ENCODE measurements around the gene SVOP. TPM values are rescaled to one million over a fixed set of nuclear protein-coding genes. Genes with fewer than 3 reads are reported as not detected.
"Not testable (repeated sequence)": the region's sequence is repeated elsewhere in the genome, so short reads cannot be mapped to it uniquely, and the experiment has no call there.

The SVOP gene
- total and polyA plus RNA-seq, 2 donors (not counting 1 experiment from before 2014, with no cell fraction given): not detected

DNA sequence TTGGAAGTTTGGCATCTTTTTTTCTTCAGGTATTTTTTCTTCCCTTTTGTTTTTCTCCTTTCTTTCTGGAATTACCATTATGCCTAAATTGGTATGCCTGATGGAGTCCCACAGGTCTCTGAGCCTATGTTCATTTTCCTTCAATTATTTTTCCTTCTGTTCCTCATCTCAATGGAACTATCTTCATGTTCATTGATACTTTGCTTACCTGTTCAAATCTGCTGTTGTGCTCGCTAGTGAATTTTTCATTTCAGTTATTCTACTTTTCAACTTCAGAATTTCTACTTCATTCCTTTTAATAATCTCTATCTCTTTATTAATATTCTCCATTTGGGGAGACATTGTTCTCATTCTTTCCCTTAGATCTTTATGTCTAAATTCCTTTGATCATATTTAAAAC, 16.1 kb upstream of the SVOP start:
- Histone ChIP-seq H3K4me2 (ENCODE audit: extremely low read depth, insufficient read depth, low read length) (no peak overlapping the region), H3K9ac (ENCODE audit: insufficient read depth, low read length) (no peak overlapping the region), H3K36me3 (ENCODE audit: control insufficient read depth, insufficient read depth, low read length) (no peaks in the 10 kb centered on the region), H2AFZ (ENCODE audit: low read length) (no peak overlapping the region), H3K9me3 (ENCODE audit: control insufficient read depth, insufficient read depth, low read depth, low read length) (no peaks in the 10 kb centered on the region), H3K4me3 (replicated peaks in 1 of 4; ENCODE audit: control extremely low read depth in 1 of 4, insufficient read depth in 1 of 4, low read depth in 3 of 4, low read length in 4 of 4) (no peak overlapping the region), H3K4me1 (ENCODE audit: control insufficient read depth, extremely low read depth, insufficient read depth, low read length) (no peaks in the 10 kb centered on the region), H3K27ac (ENCODE audit: insufficient read depth, low read length) (no peak overlapping the region), H3K79me2 (ENCODE audit: control insufficient read depth, insufficient read depth, low read length) (no peaks in the 10 kb centered on the region), H4K20me1 (ENCODE audit: control insufficient read depth, extremely low read depth, insufficient read depth, low read length) (no peaks in the 10 kb centered on the region), H3K27me3 (ENCODE audit: control insufficient read depth, insufficient read depth, low read length) (no peaks in the 10 kb centered on the region)
- DNase-seq (ENCODE audit: low read depth in 2 of 2): no peak
- TF ChIP-seq, protein P1, sequence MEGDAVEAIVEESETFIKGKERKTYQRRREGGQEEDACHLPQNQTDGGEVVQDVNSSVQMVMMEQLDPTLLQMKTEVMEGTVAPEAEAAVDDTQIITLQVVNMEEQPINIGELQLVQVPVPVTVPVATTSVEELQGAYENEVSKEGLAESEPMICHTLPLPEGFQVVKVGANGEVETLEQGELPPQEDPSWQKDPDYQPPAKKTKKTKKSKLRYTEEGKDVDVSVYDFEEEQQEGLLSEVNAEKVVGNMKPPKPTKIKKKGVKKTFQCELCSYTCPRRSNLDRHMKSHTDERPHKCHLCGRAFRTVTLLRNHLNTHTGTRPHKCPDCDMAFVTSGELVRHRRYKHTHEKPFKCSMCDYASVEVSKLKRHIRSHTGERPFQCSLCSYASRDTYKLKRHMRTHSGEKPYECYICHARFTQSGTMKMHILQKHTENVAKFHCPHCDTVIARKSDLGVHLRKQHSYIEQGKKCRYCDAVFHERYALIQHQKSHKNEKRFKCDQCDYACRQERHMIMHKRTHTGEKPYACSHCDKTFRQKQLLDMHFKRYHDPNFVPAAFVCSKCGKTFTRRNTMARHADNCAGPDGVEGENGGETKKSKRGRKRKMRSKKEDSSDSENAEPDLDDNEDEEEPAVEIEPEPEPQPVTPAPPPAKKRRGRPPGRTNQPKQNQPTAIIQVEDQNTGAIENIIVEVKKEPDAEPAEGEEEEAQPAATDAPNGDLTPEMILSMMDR (conservative IDR thresholded peaks at IDR 0.05 in 1 of 2, IDR thresholded peaks at IDR 0.05 in 1 of 2; ENCODE audit: low read depth in 1 of 2, low read length in 2 of 2): no peak
- no peak for TF ChIP-seq EZH2 (IDR thresholded peaks at IDR 0.05; ENCODE audit: low read length, missing control alignments)

DNA sequence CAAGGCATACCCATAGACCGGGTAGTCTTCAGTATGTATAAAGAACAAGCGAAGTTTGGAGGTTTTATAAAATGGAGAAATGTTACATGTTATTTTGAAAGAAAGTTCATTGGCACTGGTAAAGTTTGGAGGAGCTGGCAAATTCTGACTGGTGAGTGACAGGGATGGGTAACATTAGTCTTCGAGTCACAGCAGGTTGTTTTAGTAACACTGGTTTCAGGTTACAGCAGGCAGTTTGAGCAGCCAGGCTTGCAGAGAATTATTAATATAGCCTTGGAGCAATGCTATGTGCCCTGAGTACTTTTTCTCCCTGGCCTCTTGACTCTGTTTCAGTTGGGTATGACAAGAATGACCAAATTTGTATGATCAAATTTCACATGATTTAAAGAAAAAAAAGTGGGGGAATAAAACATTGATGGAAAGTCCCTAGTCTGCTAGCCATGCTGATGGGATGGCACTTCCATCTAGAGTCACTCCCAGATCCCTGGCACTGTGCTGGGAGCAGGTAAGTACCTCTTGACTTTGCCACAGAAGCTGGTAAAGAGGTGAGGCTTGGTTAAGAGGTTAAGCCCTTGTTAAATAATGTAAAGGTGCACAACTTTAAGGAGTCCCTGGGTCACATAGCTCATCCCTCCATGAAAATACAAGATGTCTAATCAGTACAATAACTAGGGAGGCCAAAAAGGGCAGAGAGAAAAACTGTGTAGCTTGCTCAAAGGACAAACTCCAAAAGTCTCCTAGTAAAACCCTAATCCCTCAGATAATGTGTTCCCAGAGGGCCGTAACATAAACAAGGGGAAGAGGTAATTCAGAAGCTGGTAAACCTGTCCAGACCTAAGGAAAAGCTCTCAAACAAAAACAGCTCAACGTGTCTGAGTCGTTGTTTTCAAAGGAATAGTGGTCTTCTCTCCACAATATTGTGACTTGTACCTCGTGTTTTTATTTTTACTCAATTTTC, 12.7 kb upstream of the SVOP start:
- H3K9ac ChIP-seq (ENCODE audit: insufficient read depth, low read length): no peak overlapping the region
- no peak for TF ChIP-seq EZH2 (IDR thresholded peaks at IDR 0.05; ENCODE audit: low read length, missing control alignments)
- TF ChIP-seq, protein P1 (conservative IDR thresholded peaks at IDR 0.05 in 1 of 2, IDR thresholded peaks at IDR 0.05 in 1 of 2; ENCODE audit: low read depth in 1 of 2, low read length in 2 of 2): no peak
- no peaks in the 10 kb centered on the region for H3K79me2 ChIP-seq (ENCODE audit: control insufficient read depth, insufficient read depth, low read length)
- H3K27ac ChIP-seq (ENCODE audit: insufficient read depth, low read length): no peak overlapping the region
- H4K20me1 ChIP-seq (ENCODE audit: control insufficient read depth, extremely low read depth, insufficient read depth, low read length): no peaks in the 10 kb centered on the region
- no peak overlapping the region for H2AFZ ChIP-seq (ENCODE audit: low read length)
- H3K27me3 ChIP-seq (ENCODE audit: control insufficient read depth, insufficient read depth, low read length): no peaks in the 10 kb centered on the region
- H3K4me2 ChIP-seq (ENCODE audit: extremely low read depth, insufficient read depth, low read length): no peak overlapping the region
- no peak overlapping the region for H3K4me3 ChIP-seq (replicated peaks in 1 of 4; ENCODE audit: control extremely low read depth in 1 of 4, insufficient read depth in 1 of 4, low read depth in 3 of 4, low read length in 4 of 4)
- H3K4me1 ChIP-seq (ENCODE audit: control insufficient read depth, extremely low read depth, insufficient read depth, low read length): no peaks in the 10 kb centered on the region
- DNase-seq (ENCODE audit: low read depth in 2 of 2): no peak
- H3K36me3 ChIP-seq (ENCODE audit: control insufficient read depth, insufficient read depth, low read length): no peaks in the 10 kb centered on the region
- no peaks in the 10 kb centered on the region for H3K9me3 ChIP-seq (ENCODE audit: control insufficient read depth, insufficient read depth, low read depth, low read length)

DNA sequence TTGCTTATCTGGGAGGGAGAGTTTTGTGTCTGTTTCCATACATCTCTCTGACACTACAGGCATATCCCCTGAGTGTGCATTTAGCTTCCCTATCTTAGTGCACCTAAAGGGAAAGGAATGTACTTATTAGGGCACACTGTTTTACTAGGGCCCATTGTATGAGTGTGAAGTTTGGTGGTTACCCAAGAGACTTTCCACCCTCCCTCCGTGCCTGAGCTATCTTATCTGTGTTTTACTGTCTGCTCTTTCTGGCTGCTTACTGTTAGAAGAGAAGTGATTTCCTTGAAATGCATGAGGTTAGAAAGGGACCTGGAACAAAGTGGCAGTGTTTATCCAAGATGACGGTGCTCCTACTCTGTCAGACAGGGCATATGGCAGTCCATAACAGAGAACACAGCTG, 8.5 kb upstream of the SVOP start:
- Histone ChIP-seq H4K20me1 (ENCODE audit: control insufficient read depth, extremely low read depth, insufficient read depth, low read length) (no peaks in the 10 kb centered on the region), H3K27ac (ENCODE audit: insufficient read depth, low read length) (no peak overlapping the region), H3K9me3 (ENCODE audit: control insufficient read depth, insufficient read depth, low read depth, low read length) (no peaks in the 10 kb centered on the region), H3K36me3 (ENCODE audit: control insufficient read depth, insufficient read depth, low read length) (no peaks in the 10 kb centered on the region), H3K4me2 (ENCODE audit: extremely low read depth, insufficient read depth, low read length) (no peak overlapping the region), H3K4me1 (ENCODE audit: control insufficient read depth, extremely low read depth, insufficient read depth, low read length) (no peaks in the 10 kb centered on the region), H3K4me3 (replicated peaks in 1 of 4; ENCODE audit: control extremely low read depth in 1 of 4, insufficient read depth in 1 of 4, low read depth in 3 of 4, low read length in 4 of 4) (no peak overlapping the region), H3K79me2 (ENCODE audit: control insufficient read depth, insufficient read depth, low read length) (no peaks in the 10 kb centered on the region), H3K27me3 (ENCODE audit: control insufficient read depth, insufficient read depth, low read length) (no peaks in the 10 kb centered on the region), H2AFZ (ENCODE audit: low read length) (no peak overlapping the region), H3K9ac (ENCODE audit: insufficient read depth, low read length) (no peak overlapping the region)
- no peak for DNase-seq (ENCODE audit: low read depth in 2 of 2)
- TF ChIP-seq, protein P1 (conservative IDR thresholded peaks at IDR 0.05 in 1 of 2, IDR thresholded peaks at IDR 0.05 in 1 of 2; ENCODE audit: low read depth in 1 of 2, low read length in 2 of 2): no peak
- TF ChIP-seq EZH2 (IDR thresholded peaks at IDR 0.05; ENCODE audit: low read length, missing control alignments): no peak

DNA sequence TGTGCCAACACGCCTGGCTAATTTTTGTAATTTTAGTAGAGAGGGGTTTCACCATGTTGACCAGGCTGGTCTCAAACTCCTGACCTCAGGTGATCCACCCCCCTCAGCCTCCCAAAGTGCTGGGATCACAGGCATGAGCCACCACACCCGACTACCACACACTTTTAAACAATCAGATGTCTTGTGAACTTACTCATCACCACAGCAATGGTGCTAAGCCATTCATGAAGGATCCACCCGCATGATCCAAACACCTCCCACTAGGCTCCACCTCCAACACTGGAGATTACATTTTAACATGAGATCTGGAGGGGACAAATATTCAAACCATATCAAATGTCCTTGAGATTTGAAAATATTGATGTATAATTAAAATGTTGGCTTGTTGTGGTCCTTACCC, 7.8 kb upstream of the SVOP start:
- not testable (repeated sequence) for H3K9ac ChIP-seq (ENCODE audit: insufficient read depth, low read length); DNase-seq (ENCODE audit: low read depth in 2 of 2); H3K79me2 ChIP-seq (ENCODE audit: control insufficient read depth, insufficient read depth, low read length); H3K27me3 ChIP-seq (ENCODE audit: control insufficient read depth, insufficient read depth, low read length); H2AFZ ChIP-seq (ENCODE audit: low read length); H3K4me1 ChIP-seq (ENCODE audit: control insufficient read depth, extremely low read depth, insufficient read depth, low read length); H3K36me3 ChIP-seq (ENCODE audit: control insufficient read depth, insufficient read depth, low read length); H3K9me3 ChIP-seq (ENCODE audit: control insufficient read depth, insufficient read depth, low read depth, low read length); H3K4me2 ChIP-seq (ENCODE audit: extremely low read depth, insufficient read depth, low read length); H4K20me1 ChIP-seq (ENCODE audit: control insufficient read depth, extremely low read depth, insufficient read depth, low read length); H3K4me3 ChIP-seq (replicated peaks in 1 of 4; ENCODE audit: control extremely low read depth in 1 of 4, insufficient read depth in 1 of 4, low read depth in 3 of 4, low read length in 4 of 4); H3K27ac ChIP-seq (ENCODE audit: insufficient read depth, low read length)
